ENCODE data around the gene KRTAP3-3. TPM values are rescaled to one million over a fixed set of nuclear protein-coding genes. Genes with fewer than 3 reads are reported as not detected.

Gene KRTAP3-3
- total RNA-seq, 2 donors from 2014 or later: not detected

DNA sequence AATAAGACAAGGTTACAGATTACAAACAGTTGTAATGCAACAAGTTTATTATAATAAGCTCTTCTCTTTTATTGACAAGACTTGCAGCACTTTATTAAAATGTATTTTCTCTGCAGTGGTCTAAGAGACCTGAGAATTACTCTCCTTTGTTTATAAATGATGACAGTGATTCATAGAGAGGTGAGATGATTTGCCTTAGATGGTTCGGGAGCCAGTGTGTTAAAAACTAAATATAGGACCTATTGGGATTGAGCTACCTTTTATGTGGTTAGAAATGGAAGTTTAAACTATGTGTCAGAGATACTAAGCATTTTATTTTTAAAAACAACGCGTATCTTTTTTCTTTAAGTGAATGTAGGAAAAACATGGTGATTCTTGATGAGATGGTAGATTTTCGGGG lies 2.9 kb upstream of the KRTAP3-3 start:
- Mint-ChIP-seq H3K27ac (no peak overlapping the region), H3K4me3 (no peak overlapping the region), H3K36me3 (ENCODE audit: low read depth) (peaks cover 8% of the 10 kb centered on the region), H3K4me1 (no peaks in the 10 kb centered on the region), H3K27me3 (peaks cover 74% of the 10 kb centered on the region)
- no peak for DNase-seq
- H3K9me3 ChIP-seq (ENCODE audit: control insufficient read depth, low read length, poor library complexity, severe bottlenecking): no peaks in the 10 kb centered on the region
- no peak for ATAC-seq

DNA sequence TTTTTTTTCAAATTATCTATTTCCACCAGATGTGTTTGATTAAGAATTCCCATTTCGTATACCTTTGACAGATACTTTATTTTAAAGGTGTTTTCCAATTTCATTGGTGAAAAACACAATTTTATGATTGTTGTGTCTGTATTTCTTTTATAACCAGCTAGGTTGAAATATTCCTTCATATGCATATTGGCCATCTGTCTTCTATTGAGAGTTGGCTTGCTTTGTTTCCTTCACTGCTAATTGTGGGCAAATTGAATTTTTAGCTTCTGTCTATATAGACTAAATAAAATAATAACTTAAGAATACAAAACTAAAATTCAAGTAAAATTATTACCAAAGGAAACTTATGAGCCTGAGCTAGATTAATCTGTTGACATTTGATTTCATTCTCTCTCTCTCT lies 1.2 kb upstream of the KRTAP3-3 start:
- no peak overlapping the region for H3K27ac Mint-ChIP-seq
- no peak overlapping the region for H3K4me3 Mint-ChIP-seq
- H3K9me3 ChIP-seq (ENCODE audit: control insufficient read depth, low read length, poor library complexity, severe bottlenecking): no peaks in the 10 kb centered on the region
- H3K36me3 Mint-ChIP-seq (ENCODE audit: low read depth): peaks cover 8% of the 10 kb centered on the region
- H3K4me1 Mint-ChIP-seq: no peaks in the 10 kb centered on the region
- peaks cover 76% of the 10 kb centered on the region for H3K27me3 Mint-ChIP-seq
- ATAC-seq (no peak), DNase-seq (no peak)

DNA sequence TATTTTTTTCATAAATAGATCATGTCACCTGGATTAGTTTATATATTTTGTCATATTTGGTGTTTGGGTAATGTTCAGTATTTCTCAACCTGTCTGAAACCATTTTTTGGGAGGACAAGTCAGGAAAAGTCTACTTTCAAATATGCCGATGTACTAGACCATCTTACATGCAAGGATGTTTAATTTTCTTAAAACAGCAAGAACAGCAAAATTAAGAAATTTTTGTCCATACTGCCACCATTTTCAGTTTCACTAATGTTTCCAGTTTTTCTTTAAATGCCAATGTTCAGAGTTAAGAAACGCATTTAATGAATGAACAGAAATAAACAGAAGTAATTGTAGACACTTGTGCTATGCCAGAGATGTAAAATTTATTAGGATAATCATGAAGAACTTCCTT lies 880 bp downstream of the KRTAP3-3 start:
- no peaks in the 10 kb centered on the region for H3K9me3 ChIP-seq (ENCODE audit: control insufficient read depth, low read length, poor library complexity, severe bottlenecking)
- Mint-ChIP-seq H3K27ac (no peak overlapping the region), H3K4me3 (no peak overlapping the region), H3K27me3 (peaks cover 63% of the 10 kb centered on the region), H3K36me3 (ENCODE audit: low read depth) (peaks cover 5% of the 10 kb centered on the region), H3K4me1 (no peaks in the 10 kb centered on the region)
- ATAC-seq (no peak), DNase-seq (no peak)

DNA sequence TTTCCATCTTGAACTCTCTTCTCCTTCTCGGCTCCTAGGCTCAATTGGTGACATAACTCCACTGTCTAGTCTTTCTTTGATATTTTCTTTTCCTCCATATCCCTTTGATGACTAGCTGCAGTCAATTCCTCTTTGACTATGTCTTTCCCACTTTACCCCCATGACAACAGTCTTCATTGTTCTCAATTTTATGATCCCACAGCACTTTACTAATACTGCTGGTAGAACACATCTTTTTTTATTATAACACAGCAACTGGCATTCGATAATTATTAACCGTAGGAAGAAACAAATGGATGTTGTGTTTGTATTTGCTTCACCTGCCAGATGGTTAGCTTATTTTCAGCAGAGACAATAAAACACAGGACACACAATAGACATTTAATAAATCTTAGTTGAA lies 1.3 kb downstream of the KRTAP3-3 start:
- peaks cover 64% of the 10 kb centered on the region for H3K27me3 Mint-ChIP-seq
- H3K36me3 Mint-ChIP-seq (ENCODE audit: low read depth): peaks cover 4% of the 10 kb centered on the region
- H3K9me3 ChIP-seq (ENCODE audit: control insufficient read depth, low read length, poor library complexity, severe bottlenecking): no peaks in the 10 kb centered on the region

DNA sequence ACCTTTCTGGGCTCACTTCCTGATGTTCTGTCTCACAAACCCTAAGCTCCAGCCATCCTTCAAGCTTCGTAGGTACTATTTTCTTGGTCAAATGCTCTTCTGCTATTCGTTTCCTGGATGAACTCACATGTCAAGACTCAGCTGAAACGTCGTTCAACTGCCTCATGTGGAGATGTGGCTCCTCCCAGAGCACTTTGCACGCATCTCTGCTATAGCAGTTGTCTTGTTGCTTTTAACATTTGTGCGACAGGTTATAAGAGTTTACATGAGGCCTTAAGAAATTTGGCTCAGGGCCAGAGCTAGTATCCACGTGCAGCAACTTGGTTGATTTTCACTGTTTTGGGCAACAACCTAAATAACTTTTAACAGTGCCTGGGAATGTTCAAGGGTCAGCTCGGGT lies 7.0 kb downstream of the KRTAP3-3 start:
- no peaks in the 10 kb centered on the region for H3K36me3 Mint-ChIP-seq (ENCODE audit: low read depth)
- no peaks in the 10 kb centered on the region for H3K4me1 Mint-ChIP-seq
- H3K4me3 Mint-ChIP-seq: no peak overlapping the region
- DNase-seq: no peak
- no peak for ATAC-seq
- H3K27ac Mint-ChIP-seq: no peak overlapping the region
- no peaks in the 10 kb centered on the region for H3K9me3 ChIP-seq (ENCODE audit: control insufficient read depth, low read length, poor library complexity, severe bottlenecking)
- peaks cover 55% of the 10 kb centered on the region for H3K27me3 Mint-ChIP-seq

More for the DNA sequence above, 1.3 kb downstream of the KRTAP3-3 start:
- DNase-seq (no peak), ATAC-seq (no peak)
- Mint-ChIP-seq H3K27ac (no peak overlapping the region), H3K4me1 (no peaks in the 10 kb centered on the region), H3K4me3 (no peak overlapping the region)

DNA sequence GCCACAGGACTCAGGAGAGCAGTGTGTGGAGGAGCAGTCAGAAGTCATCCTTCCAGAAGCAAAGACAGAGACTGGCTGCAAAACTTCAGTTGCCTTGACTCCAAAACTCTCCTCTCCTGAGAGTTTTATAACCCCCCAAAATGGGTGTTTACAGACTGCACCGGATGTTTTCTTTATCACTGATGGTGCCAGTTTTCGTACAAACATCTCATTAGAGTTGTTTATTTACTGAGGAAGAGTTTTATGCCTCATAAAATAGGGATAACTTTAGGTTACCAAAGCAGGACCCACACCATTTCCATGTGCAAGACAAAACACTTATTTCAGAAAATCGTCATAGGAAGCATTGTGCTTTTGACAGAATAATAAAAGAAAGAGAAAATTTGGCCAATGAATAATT lies 9.7 kb downstream of the KRTAP3-3 start, which contains the start of gene KRT40:
KRT40 (minus strand) TSS at position 101 of the 400 bp plus-strand sequence; CDS start at position 48, 53 bp downstream.
- Mint-ChIP-seq H3K27me3 (peaks cover 50% of the 10 kb centered on the region), H3K4me1 (peaks cover 2% of the 10 kb centered on the region), H3K4me3 (no peak within 1 kb of the TSS), H3K36me3 (ENCODE audit: low read depth) (peaks cover 3% of the 10 kb centered on the region), H3K27ac (no peak within 1 kb of the TSS)
- ATAC-seq (no peak), DNase-seq (no peak)
- no peaks in the 10 kb centered on the region for H3K9me3 ChIP-seq (ENCODE audit: control insufficient read depth, low read length, poor library complexity, severe bottlenecking)

DNA sequence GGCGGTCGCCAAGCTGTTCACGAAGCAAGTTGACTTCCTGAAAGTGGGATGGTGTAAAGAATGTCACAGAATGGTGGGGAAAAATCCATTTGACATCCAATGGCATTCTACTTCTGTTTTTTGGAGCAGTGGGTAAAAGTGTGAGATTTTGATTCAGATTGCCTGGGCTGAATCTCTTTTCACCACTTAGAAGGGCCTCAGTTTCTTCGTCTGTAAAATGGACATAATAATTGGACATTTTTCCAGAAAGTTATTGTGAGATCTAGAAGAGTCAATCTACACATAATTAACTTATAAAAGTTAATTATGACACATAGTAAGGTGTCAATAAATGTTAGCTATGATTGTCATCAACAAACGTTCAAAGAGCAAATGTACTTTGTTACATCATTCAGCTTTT lies 12.8 kb downstream of the KRTAP3-3 start:
- Mint-ChIP-seq H3K36me3 (ENCODE audit: low read depth) (peaks cover 5% of the 10 kb centered on the region), H3K27ac (no peak overlapping the region), H3K27me3 (peaks cover 48% of the 10 kb centered on the region), H3K4me1 (peaks cover 2% of the 10 kb centered on the region), H3K4me3 (no peak overlapping the region)
- H3K9me3 ChIP-seq (ENCODE audit: control insufficient read depth, low read length, poor library complexity, severe bottlenecking): no peaks in the 10 kb centered on the region
- no peak for ATAC-seq
- no peak for DNase-seq

DNA sequence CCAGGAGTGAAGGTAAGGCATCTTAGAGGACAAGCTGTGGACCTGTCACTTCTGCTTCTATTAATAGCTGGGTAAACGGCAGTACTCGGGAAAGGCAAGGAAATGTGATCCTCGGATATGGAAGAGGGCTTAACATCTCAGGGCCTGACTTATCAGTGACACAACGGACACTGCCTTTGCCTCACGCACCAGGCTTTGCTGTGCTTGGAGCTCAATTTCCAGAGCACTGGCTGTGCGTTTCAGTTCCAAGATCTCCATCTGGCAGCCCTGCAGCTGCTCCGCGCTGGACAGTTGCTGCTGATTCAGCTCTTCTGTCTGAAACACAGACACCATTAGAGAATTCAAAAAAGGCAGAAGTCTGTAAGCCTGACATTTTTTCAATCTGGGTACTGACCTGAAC lies 13.4 kb downstream of the KRTAP3-3 start:
- no peak overlapping the region for H3K4me3 Mint-ChIP-seq
- no peak overlapping the region for H3K27ac Mint-ChIP-seq
- DNase-seq: no peak
- peaks cover 48% of the 10 kb centered on the region for H3K27me3 Mint-ChIP-seq
- ATAC-seq: no peak
- peaks cover 2% of the 10 kb centered on the region for H3K4me1 Mint-ChIP-seq
- peaks cover 5% of the 10 kb centered on the region for H3K36me3 Mint-ChIP-seq (ENCODE audit: low read depth)
- no peaks in the 10 kb centered on the region for H3K9me3 ChIP-seq (ENCODE audit: control insufficient read depth, low read length, poor library complexity, severe bottlenecking)

DNA sequence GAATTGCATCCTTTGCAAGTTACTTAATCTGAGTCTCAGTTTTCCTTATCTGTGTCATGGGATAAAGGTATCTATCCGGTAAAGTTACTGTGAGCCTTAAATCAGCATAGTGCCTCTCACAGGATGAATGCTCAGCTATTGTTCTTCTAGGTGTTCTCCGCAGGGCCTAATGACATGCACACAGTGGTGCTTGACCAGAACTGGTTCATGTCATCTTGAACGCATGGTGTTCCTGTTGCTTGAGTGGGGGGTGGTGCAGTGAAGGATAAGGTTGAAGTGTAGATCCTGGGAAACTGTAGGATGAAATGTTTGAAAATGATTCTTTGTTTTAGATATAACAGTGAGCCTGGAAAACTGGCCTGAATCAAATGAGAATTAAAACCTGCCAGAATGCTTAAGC lies 13.8 kb downstream of the KRTAP3-3 start:
- DNase-seq (no peak), ATAC-seq (no peak)
- no peak overlapping the region for H3K27ac Mint-ChIP-seq
- peaks cover 52% of the 10 kb centered on the region for H3K27me3 Mint-ChIP-seq
- peaks cover 5% of the 10 kb centered on the region for H3K36me3 Mint-ChIP-seq (ENCODE audit: low read depth)
- H3K4me1 Mint-ChIP-seq: peaks cover 2% of the 10 kb centered on the region
- no peaks in the 10 kb centered on the region for H3K9me3 ChIP-seq (ENCODE audit: control insufficient read depth, low read length, poor library complexity, severe bottlenecking)
- no peak overlapping the region for H3K4me3 Mint-ChIP-seq

DNA sequence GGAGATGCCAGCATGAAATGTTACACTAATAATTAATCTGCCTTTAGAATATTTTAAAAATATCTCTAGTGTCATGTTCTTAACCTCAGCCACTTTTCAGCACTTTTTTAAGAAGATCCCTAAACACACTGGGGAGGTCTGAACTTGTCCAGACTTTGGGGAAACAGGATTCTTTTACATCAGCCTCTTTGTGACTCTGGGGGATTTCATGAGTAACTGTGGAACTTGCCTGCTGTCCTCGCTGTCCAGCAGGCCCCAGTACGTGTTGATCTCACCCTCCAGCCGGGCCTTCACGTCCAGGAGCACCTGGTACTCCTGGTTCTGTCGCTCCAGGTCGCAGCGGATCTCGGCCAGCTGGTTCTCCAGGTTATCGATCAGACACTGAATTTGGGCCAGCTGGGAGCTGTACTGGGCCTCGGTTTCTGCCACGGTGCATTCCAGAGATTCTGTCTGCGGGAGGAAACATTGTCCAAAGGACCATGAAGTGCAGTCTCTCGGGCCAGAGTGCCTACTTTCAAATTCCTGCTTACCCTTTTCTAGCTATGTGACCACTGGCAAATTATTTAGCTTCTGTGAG lies 15.3 kb downstream of the KRTAP3-3 start:
- DNase-seq (no peak), ATAC-seq (no peak)

DNA sequence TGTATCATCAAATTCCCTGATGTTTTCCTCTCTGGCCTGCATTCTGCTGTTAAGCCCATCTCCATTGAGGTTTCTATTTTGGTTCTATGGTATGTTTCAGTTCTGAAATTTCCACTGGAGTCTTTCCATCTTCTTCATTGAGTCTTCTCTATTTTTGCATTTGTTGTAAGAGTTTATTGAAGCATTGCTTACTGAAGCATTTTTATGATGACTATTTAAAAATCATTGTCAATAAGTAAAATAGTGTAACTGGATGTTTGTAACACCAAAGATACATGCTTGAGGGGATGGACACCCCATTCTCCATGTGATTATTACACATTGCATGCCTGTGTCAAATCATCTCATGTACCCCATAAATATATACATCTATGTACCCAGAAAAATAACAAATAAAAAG lies 18.4 kb downstream of the KRTAP3-3 start:
- no peak for ATAC-seq

More for the DNA sequence above, 15.3 kb downstream of the KRTAP3-3 start:
- no peak overlapping the region for H3K27ac Mint-ChIP-seq
- no peaks in the 10 kb centered on the region for H3K9me3 ChIP-seq (ENCODE audit: control insufficient read depth, low read length, poor library complexity, severe bottlenecking)
- H3K4me1 Mint-ChIP-seq: peaks cover 2% of the 10 kb centered on the region
- no peak overlapping the region for H3K4me3 Mint-ChIP-seq
- H3K27me3 Mint-ChIP-seq: peaks cover 44% of the 10 kb centered on the region
- peaks cover 5% of the 10 kb centered on the region for H3K36me3 Mint-ChIP-seq (ENCODE audit: low read depth)

DNA sequence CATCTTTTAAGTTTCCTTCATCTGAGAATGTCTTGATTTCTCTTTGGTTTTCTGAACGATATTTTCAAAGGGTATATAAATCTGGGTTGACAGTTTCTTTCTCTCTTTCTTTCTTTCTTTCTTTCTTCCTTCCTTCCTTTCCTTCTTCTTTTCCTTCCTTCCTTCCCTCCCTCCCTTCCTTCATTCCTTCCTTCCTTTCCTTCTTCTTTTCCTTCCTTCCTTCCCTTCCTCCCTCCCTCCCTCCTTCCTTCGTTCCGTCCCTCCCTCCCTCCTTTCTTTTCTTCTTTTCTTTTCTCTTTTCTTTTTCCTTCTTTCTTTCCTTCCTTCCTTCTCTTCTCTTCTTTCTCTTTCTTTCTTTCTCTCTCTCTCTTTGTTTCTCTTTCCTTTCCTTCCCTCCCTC lies 19.6 kb downstream of the KRTAP3-3 start:
- peaks cover 3% of the 10 kb centered on the region for H3K36me3 Mint-ChIP-seq (ENCODE audit: low read depth)
- H3K27me3 Mint-ChIP-seq: peaks cover 35% of the 10 kb centered on the region
- no peak overlapping the region for H3K4me3 Mint-ChIP-seq
- H3K4me1 Mint-ChIP-seq: no peaks in the 10 kb centered on the region
- DNase-seq (no peak), ATAC-seq (no peak)
- H3K27ac Mint-ChIP-seq: no peak overlapping the region
- H3K9me3 ChIP-seq (ENCODE audit: control insufficient read depth, low read length, poor library complexity, severe bottlenecking): no peaks in the 10 kb centered on the region

More for the DNA sequence above, 18.4 kb downstream of the KRTAP3-3 start:
- no peak overlapping the region for H3K27ac Mint-ChIP-seq
- DNase-seq: no peak
- H3K4me1 Mint-ChIP-seq: peaks cover 2% of the 10 kb centered on the region
- no peaks in the 10 kb centered on the region for H3K9me3 ChIP-seq (ENCODE audit: control insufficient read depth, low read length, poor library complexity, severe bottlenecking)
- H3K27me3 Mint-ChIP-seq: peaks cover 38% of the 10 kb centered on the region
- H3K4me3 Mint-ChIP-seq: no peak overlapping the region
- H3K36me3 Mint-ChIP-seq (ENCODE audit: low read depth): peaks cover 5% of the 10 kb centered on the region

DNA sequence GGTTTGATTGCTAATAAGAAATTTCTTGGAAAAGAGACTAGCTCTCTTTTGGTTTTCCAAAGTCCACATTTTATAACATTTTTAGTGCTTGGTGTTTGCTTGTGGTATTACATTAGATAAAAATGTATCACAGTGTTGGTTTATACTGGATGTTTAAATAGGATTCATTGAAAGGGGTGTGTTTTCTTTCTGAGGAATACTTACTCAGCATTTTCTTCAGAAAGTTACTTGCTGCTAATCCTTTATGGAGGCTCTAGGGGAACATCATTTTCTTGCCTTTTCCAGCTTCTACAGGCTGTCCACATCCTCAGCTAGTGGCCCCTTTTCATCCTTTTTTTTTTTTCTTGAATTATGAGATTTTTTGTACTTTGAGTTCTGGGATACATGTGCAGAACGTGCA lies 26.4 kb downstream of the KRTAP3-3 start:
- DNase-seq (no peak), ATAC-seq (no peak)
- no peaks in the 10 kb centered on the region for H3K9me3 ChIP-seq (ENCODE audit: control insufficient read depth, low read length, poor library complexity, severe bottlenecking)
- no peak overlapping the region for H3K4me3 Mint-ChIP-seq
- H3K36me3 Mint-ChIP-seq (ENCODE audit: low read depth): no peaks in the 10 kb centered on the region
- H3K27ac Mint-ChIP-seq: no peak overlapping the region
- H3K27me3 Mint-ChIP-seq: peaks cover 6% of the 10 kb centered on the region
- H3K4me1 Mint-ChIP-seq: no peaks in the 10 kb centered on the region

DNA sequence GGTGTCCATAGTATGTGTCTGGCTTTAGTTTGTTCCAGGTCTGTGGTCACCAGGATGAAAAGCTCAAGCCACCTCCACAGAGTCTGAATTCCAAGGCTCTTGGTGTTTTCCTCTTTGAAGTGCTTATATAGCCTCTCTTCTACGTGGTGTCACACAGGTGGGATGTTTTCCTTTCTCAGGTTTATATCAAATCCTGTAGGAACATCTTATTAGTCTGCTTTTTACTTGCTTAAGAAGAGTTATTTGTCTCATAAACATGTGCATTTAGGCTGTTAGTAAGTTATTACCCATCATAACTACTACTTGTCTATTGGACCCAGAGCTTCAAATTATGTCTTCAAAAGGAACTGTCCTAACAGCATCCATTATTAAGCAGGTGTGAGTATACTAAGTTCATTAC lies 27.1 kb downstream of the KRTAP3-3 start, which contains the start of gene KRT39:
KRT39 (minus strand) TSS at position 101 of the 400 bp plus-strand sequence; CDS start at position 9, 92 bp downstream.
- no peaks in the 10 kb centered on the region for H3K36me3 Mint-ChIP-seq (ENCODE audit: low read depth)
- ATAC-seq: no peak
- H3K27me3 Mint-ChIP-seq: peaks cover 6% of the 10 kb centered on the region
- DNase-seq: no peak
- no peaks in the 10 kb centered on the region for H3K9me3 ChIP-seq (ENCODE audit: control insufficient read depth, low read length, poor library complexity, severe bottlenecking)
- H3K27ac Mint-ChIP-seq: no peak within 1 kb of the TSS
- no peak within 1 kb of the TSS for H3K4me3 Mint-ChIP-seq
- H3K4me1 Mint-ChIP-seq: no peaks in the 10 kb centered on the region
